B cell (primary cell): Measurements from ENCODE around the gene UBAP1L.

Experiments used
- CTCF ChIP-seq: fragments of 200-600 bp; IDR thresholded peaks from one replicate; pipeline ENCODE4 v1.8.0; 2022; ENCODE audit warnings: antibody characterized with exemption, mild to moderate bottlenecking
- EZH2 ChIP-seq: IDR thresholded peaks from 2 replicates; pipeline ENCODE4 v1.6.1; 2012; ENCODE audit warnings: borderline replicate concordance, low read depth, mild to moderate bottlenecking, moderate library complexity, low read length; ENCODE audit not compliant: insufficient read depth, poor library complexity, severe bottlenecking

GRCh38 chr15:65048241-65048640, 66.8 kb downstream of the UBAP1L start:
- TF ChIP-seq CTCF, result no peak
- no peak for TF ChIP-seq EZH2
